ENCODE results near the gene CENPX. TPM values are rescaled to one million over a fixed set of nuclear protein-coding genes. Genes with fewer than 3 reads are reported as not detected.

CENPX gene
- total RNA-seq, 1 donor from 2014 or later = 66.2 TPM

DNA sequence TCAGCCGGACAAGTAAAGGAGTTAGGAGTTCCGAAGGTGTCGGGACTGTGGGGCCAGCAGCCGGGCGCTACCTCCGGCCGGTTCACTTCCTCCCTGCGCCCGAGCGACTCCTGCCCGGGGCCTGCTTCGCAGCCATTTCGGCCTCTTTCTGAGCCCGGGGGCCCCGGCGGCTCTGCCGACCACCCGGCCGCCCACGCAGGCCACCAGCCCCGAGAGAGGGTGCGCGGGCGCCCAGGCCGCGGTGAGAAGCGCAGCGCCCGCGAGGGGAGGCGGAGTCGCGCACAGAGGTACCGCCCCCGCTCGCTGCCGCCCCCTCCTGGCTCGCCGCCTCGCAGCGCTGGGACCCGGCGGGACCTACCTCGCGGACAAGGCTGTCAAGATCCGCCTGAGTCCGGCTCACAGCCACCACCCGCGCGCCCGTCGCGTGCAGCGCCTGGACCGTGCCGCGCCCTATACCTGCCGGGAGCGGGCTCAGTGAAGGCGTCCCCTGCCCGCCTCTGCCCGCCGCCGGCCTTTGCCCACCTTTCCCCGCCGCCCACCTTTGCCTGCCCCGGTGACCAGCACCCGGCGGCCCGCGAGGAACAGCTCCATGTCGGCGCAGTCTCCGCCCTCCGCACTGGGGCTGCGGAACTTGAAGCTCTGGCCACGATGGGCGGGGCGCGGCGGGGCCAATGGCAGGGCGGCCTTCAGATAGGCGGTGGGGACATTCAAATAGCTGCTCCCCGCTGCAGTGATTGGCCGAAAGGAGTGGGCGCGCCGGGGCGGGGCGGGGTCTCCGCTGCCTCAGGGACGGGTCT lies 14.6 kb upstream of the CENPX start, which contains the start of gene DCXR:
DCXR (minus strand) TSS at position 606 of the 797 bp plus-strand sequence; CDS start at position 591, 15 bp downstream.
- Mint-ChIP-seq H3K36me3 (ENCODE audit: insufficient read depth) (peaks cover 7% of the 10 kb centered on the region), H3K27me3 (peaks cover 21% of the 10 kb centered on the region), H3K4me1 (ENCODE audit: low read depth) (peaks cover 4% of the 10 kb centered on the region), H3K4me3 (ENCODE audit: low read depth) (peak within 1 kb of the TSS; percentile 75), H3K27ac (peak within 1 kb of the TSS; percentile 92), H3K9me3 (ENCODE audit: low read depth) (no peaks in the 10 kb centered on the region)
- TF ChIP-seq, protein P1, sequence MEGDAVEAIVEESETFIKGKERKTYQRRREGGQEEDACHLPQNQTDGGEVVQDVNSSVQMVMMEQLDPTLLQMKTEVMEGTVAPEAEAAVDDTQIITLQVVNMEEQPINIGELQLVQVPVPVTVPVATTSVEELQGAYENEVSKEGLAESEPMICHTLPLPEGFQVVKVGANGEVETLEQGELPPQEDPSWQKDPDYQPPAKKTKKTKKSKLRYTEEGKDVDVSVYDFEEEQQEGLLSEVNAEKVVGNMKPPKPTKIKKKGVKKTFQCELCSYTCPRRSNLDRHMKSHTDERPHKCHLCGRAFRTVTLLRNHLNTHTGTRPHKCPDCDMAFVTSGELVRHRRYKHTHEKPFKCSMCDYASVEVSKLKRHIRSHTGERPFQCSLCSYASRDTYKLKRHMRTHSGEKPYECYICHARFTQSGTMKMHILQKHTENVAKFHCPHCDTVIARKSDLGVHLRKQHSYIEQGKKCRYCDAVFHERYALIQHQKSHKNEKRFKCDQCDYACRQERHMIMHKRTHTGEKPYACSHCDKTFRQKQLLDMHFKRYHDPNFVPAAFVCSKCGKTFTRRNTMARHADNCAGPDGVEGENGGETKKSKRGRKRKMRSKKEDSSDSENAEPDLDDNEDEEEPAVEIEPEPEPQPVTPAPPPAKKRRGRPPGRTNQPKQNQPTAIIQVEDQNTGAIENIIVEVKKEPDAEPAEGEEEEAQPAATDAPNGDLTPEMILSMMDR (IDR thresholded peaks at IDR 0.05; ENCODE audit: unreplicated experiment) = peak; percentile 87
- DNase-seq (ENCODE audit: low spot score, unreplicated experiment) = peak; percentile 93

GRCh38 chr17:82036634-82037091 lies 14.0 kb upstream of the CENPX start:
- peaks cover 21% of the 10 kb centered on the region for H3K27me3 Mint-ChIP-seq
- H3K27ac Mint-ChIP-seq = no peak overlapping the region
- H3K9me3 Mint-ChIP-seq (ENCODE audit: low read depth) = no peaks in the 10 kb centered on the region
- peak overlapping the region; percentile 75 for H3K4me3 Mint-ChIP-seq (ENCODE audit: low read depth)
- H3K4me1 Mint-ChIP-seq (ENCODE audit: low read depth) = peaks cover 4% of the 10 kb centered on the region
- TF ChIP-seq, protein P1 (IDR thresholded peaks at IDR 0.05; ENCODE audit: unreplicated experiment) = no peak
- no peak for DNase-seq (ENCODE audit: low spot score, unreplicated experiment)
- H3K36me3 Mint-ChIP-seq (ENCODE audit: insufficient read depth) = peaks cover 7% of the 10 kb centered on the region

DNA sequence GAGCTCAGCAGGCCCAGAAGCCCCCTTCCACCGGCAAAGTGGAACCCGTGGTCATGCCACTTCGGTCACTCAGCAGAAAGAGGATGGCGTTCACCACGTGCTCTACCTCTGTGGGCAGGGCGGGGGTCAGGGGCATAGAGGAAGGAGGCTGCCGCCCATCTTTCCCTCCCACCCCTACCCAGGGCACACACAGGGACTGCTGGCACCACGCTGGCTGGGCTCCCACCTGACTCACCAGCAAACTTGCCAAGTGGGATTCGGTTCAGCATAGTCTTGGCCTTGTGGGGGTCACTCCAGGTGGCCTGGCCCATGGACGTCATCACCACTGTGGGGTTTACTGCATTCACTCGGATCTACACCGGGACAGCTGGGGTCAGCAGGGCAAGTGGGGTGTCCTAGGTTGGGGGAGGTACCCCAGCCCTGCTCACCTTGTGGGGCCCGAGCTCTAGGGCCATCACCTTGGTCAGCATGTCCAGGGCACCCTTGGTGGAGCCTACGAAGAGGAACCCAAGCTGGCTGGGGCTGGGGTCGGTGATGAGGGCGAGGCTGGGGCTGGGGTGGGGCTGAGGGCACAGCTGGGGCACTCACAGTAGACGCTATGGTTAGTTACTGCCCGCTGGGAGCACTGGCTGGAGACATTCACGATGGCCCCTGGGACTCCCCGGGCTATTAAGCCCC lies 13.4 kb upstream of the CENPX start:
- TF ChIP-seq, protein P1 (IDR thresholded peaks at IDR 0.05; ENCODE audit: unreplicated experiment) = no peak
- Mint-ChIP-seq H3K4me3 (ENCODE audit: low read depth) (peak overlapping the region; percentile 75), H3K4me1 (ENCODE audit: low read depth) (peaks cover 4% of the 10 kb centered on the region), H3K27me3 (peaks cover 17% of the 10 kb centered on the region), H3K36me3 (ENCODE audit: insufficient read depth) (peaks cover 7% of the 10 kb centered on the region), H3K9me3 (ENCODE audit: low read depth) (no peaks in the 10 kb centered on the region), H3K27ac (no peak overlapping the region)
- no peak for DNase-seq (ENCODE audit: low spot score, unreplicated experiment)

GRCh38 chr17:82035488-82035887 lies 12.8 kb upstream of the CENPX start:
- no peak overlapping the region for H3K27ac Mint-ChIP-seq
- peaks cover 4% of the 10 kb centered on the region for H3K4me1 Mint-ChIP-seq (ENCODE audit: low read depth)
- H3K4me3 Mint-ChIP-seq (ENCODE audit: low read depth) = peak overlapping the region; percentile 53
- peaks cover 7% of the 10 kb centered on the region for H3K36me3 Mint-ChIP-seq (ENCODE audit: insufficient read depth)
- TF ChIP-seq, protein P1 (IDR thresholded peaks at IDR 0.05; ENCODE audit: unreplicated experiment) = no peak
- H3K9me3 Mint-ChIP-seq (ENCODE audit: low read depth) = no peaks in the 10 kb centered on the region
- H3K27me3 Mint-ChIP-seq = peaks cover 17% of the 10 kb centered on the region
- no peak for DNase-seq (ENCODE audit: low spot score, unreplicated experiment)

GRCh38 chr17:82034371-82035011 lies 11.8 kb upstream of the CENPX start:
- H3K27me3 Mint-ChIP-seq = peaks cover 14% of the 10 kb centered on the region
- H3K27ac Mint-ChIP-seq = no peak overlapping the region
- no peak for DNase-seq (ENCODE audit: low spot score, unreplicated experiment)
- H3K36me3 Mint-ChIP-seq (ENCODE audit: insufficient read depth) = peaks cover 7% of the 10 kb centered on the region
- H3K4me3 Mint-ChIP-seq (ENCODE audit: low read depth) = no peak overlapping the region
- TF ChIP-seq, protein P1 (IDR thresholded peaks at IDR 0.05; ENCODE audit: unreplicated experiment) = no peak
- H3K9me3 Mint-ChIP-seq (ENCODE audit: low read depth) = no peaks in the 10 kb centered on the region
- H3K4me1 Mint-ChIP-seq (ENCODE audit: low read depth) = peaks cover 4% of the 10 kb centered on the region
